Ecto neural progenitor cell (in vitro differentiated cells): ENCODE measurements around the gene GMNN.
"Not testable (repeated sequence)": the region's sequence is repeated elsewhere in the genome, so short reads cannot be mapped to it uniquely, and the experiment has no call there.

Experiments used
- DNase-seq: peaks from one replicate; pipeline ENCODE4 v3.0.0-alpha.2; 2018; ENCODE audit warnings: low spot score

The GMNN gene

DNA sequence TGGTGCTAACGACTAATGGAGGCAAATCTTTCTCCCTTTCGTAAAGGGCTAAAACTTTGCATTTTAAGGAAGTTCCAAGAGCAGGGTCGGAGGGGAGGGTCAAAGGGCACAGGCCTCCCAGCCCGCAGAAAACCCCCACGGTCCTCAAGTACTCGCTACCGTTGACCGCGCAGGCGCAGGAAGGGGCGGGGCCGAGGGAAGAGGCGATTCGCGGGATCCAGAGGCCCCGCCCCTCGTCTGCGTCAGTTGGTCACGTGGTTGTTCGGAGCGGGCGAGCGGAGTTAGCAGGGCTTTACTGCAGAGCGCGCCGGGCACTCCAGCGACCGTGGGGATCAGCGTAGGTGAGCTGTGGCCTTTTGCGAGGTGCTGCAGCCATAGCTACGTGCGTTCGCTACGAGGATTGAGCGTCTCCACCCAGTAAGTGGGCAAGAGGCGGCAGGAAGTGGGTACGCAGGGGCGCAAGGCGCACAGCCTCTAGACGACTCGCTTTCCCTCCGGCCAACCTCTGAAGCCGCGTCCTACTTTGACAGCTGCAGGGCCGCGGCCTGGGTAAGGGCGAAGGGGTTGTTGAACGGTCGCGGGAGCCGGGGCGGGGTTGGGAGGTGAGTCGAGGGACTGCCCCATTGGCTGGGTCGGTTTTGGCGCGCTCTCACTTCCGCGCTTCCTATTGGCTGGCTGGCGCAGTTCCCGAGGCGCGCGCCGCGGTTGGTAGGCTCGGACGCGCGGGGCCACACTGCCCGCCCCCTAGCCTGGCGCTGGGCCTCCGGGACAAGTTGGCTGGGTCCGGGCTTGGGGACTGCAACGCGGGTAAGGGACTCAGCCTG lies at the start of gene GMNN:
Gene GMNN, plus strand, starts transcription at position 242 of the 824 bp plus-strand sequence. CDS start 2,310 bp downstream, outside the sequence.
- DNase-seq: peak; percentile 98

DNA sequence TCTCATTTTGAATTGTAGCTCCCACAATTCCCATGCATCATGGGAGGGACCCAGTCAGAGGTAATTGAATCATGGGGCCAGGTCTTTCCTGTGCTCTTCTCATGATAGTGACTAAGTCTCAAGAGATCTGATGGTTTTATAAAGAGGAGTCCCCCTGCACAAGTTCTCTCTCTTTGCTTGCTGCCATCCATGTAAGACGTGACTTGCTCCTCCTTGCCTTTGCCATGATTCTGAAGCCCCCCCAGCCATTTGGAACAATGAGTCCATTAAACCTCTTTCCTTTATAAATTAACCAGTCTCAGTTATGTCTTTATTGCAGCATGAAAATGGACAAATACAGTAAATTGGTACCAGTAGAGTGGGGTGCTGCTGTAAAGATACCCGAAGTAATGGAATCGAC lies 44.1 kb upstream of the GMNN start:
- DNase-seq: not testable (repeated sequence)

GRCh38 chr6:24731456-24732134 lies 43.1 kb upstream of the GMNN start:
- DNase-seq: not testable (repeated sequence)

- DNase-seq: no peak
Observed at GRCh38 chr6:24734166-24734565, 40.6 kb upstream of the GMNN start.

- DNase-seq: not testable (repeated sequence)
Observed at GRCh38 chr6:24734710-24735109, 40.0 kb upstream of the GMNN start.

GRCh38 chr6:24738741-24739140 lies 36.0 kb upstream of the GMNN start:
- DNase-seq: no peak

DNA sequence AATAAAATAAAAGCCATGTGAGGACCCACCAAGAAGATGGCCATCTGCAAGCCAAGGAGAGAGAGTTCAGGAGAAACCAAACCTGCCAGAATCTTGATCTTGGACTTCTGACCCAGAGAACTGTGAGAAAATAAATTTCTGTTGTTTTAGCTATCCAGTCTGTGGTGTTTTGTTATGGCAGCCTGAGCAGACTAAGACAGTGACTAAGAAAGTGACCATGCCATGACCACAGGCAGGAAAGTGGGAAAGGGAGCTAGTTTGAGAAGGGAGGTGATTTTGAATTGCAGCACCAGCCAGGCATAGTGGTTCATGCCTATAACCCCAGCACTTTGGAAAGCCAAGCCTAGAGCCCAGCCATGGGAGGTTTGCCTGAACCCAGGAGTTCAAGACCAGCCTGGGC lies 33.9 kb upstream of the GMNN start:
- no peak for DNase-seq

GRCh38 chr6:24742216-24742738 lies 32.5 kb upstream of the GMNN start:
- no peak for DNase-seq

DNA sequence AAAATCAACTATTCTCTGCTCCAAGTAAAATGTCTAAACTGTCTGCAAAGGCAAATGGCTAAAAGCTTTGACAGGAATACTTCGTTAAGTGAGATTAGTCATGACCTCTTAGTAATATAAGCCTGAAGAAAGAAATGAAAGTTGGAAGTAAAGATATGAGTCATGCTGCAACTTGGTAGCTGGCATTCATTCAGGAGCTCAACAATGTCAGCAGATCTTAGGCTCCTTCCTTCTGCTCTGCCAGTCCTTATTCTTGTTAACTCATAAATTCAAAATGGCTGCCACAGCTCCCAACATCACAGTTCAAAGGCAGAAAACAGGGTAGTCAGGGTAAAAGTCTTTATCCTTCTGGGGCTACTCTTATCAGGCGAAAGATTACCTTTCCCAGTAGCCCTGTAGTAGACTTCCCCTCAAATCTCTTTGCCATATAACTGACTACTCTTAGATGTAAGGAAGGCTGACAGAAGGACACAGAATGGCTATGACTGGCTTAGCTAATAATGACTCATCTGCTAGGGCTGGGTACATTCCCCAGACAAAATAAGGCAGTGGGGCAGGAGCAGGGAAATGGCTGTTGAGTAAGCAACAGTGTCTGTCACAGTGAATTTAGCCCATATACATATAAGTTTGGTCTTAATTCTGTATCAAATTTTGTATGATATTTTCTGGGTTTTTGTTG lies 31.3 kb upstream of the GMNN start:
- DNase-seq: no peak

GRCh38 chr6:24743944-24744335 lies 30.8 kb upstream of the GMNN start:
- DNase-seq: no peak

- DNase-seq: no peak
Observed at GRCh38 chr6:24744911-24745310, 29.8 kb upstream of the GMNN start.

- DNase-seq: no peak
Observed at GRCh38 chr6:24749297-24749696, 25.4 kb upstream of the GMNN start.

- not testable (repeated sequence) for DNase-seq
Observed at GRCh38 chr6:24750878-24751277, 23.9 kb upstream of the GMNN start.

DNA sequence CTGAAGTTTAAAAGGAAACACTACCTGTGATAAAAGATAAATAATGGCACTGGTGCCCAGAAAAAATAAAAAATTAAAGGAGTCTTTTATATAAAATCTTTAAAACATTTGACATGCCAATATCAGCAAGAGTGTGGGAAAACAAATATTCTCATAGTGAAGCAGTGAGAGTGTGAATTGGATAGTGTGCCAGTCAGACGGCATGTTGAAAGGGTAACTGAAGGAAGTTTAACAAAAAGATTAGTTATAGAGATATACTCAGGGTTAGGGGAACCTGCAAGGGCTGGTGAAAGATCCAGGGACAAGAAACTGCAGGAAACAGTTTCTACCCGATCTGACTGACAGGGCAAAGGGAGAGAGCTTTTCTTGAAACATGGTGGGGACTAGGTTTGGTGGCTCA lies 22.2 kb upstream of the GMNN start:
- no peak for DNase-seq

DNA sequence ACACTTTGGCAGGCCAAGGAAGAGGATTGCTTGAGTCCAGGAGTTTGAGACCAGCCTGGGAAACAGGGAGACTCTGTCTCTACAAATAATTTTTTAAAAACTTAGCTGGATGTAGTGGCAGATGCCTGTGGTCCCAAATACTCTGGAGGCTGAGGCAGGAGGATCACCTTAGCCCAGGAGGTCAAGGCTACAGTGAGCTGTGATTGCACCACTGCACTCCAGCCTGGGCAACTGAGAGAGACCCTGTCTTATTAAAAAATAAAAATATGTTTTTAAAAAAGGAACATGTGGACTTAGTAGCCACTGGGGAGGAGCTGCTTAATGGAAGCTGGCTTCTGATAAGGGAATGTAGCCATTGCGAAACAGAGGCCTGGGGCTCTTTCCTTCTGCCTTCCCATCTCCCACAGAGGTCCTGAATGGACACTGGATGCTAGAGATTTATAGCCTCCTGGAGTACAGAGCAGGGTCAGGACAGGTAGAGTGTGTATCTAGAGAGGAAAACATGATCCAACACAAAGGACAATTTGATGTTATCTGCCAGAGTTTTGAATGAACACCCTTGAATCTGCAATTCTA lies 21.7 kb upstream of the GMNN start:
- DNase-seq: no peak

- DNase-seq: no peak
Observed at GRCh38 chr6:24753545-24753944, 21.2 kb upstream of the GMNN start.

DNA sequence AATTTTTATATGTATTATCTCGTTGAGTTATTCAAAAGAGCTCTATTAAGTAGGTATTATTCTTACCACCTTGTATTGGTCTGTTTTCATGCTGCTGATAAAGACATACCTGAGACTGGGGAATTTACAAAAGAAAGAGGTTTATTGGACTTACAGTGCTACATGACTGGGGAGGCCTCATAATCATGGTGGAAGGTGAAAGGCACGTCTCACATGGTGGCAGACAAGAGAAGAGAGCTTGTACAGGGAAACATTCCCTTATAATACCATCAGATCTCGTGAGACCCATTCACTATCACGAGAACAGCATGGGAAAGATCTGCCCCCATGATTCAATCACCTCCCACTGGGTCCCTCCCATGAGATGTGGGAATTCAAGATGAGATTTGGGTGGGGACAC lies 20.4 kb upstream of the GMNN start:
- DNase-seq: not testable (repeated sequence)

DNA sequence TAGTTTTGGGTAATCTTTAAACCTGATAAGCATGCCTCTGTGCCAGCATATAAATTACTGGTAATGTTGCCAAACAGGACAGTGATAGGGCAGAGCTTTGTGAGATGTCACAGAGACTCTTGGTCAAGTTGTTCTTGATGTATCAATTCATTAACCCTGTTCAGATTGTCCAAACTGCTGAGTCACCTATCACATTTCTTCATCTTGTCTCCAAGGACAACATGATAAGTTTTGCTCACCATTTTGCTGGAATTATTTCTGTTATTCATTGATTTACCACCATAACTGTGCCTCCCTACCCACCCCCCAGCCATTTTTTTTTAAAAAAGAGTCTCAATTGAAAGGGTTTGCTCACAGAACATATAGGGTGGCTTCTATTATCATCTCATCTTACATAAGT lies 19.5 kb upstream of the GMNN start:
- no peak for DNase-seq

DNA sequence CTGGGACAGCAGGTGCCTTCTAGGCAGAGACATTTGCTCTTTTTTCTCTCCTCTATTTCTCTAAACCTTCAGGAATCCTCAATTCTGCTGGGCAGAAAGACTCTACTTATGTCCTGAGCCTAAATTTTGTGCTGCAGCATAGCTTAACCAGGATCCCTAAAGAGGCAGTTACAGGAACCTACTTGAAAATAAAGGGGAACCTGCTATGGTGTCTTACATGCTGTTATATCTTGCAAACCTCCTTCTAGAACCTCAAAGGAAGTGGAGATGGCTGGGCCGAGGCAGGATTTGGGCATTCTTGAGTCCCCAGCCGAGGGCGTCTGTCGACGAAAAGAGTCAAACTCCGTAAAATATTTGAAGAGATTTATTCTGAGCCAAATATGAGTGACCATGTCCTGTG lies 17.1 kb upstream of the GMNN start:
- DNase-seq: no peak

DNA sequence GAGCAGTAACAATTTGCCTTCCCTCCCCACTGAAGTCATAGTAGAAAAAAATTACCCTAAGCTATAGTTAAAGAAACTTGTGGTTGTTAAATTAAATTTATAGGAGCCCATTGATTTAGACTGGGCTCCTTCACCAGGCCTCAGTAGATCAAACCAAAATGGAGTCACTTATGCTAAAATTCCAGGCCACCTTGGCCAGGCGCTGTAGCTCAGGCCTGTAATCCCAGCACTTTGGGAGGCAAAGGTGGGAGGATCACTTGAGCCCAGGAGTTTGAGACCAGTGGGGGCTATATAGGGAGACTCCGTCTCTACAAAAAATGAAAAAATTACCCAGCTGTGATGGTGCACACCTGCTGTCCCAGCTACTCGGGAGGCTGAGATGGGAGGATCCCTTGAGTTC lies 15.0 kb upstream of the GMNN start:
- DNase-seq: no peak

GRCh38 chr6:24760210-24760609 lies 14.5 kb upstream of the GMNN start:
- no peak for DNase-seq

DNA sequence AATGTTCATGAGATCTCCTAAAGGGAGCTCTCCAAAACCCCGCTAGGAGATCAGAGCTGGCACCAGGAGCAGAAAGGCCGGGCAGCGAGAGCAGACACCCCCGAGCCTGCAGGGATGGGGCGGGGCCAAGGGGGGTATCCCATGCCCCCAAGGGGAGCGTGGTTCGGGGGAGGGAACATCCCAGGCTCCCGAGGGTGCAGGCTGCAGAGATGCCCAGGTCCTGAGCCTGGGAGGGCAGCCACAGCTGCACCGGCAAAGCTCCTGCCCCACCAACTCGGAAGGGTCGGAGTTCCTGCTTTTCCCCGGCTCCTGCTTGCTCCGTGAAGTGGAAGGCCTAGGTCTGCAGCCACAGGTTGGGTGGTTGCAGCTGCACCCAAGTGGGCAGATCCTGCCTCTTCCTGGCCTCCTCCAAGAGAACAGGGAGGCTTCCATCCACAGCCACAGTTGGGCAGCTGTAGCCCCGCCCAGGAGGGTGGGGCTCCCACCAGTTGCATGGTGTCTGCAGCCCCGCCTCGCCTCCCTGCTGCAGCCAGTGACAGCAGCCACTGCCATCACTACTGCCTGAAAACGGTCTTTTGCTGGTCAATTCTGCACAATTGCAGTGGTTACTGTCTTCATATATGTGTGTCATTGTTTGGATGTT lies 13.4 kb upstream of the GMNN start:
- no peak for DNase-seq
